Measurements from ENCODE around the gene GHR. TPM values are rescaled to one million over a fixed set of nuclear protein-coding genes. Genes with fewer than 3 reads are reported as not detected.
A peak's percentile ranks its signal among the peaks of the same experiment; 100 is the strongest.

Gene GHR
- polyA plus RNA-seq (2013, experiment 1 of 2): 1.6 TPM
- polyA plus RNA-seq (2013, experiment 2 of 2): 1.7 TPM

- peak within 1 kb of the TSS; percentile 59 for H3K9ac ChIP-seq (ENCODE audit: low read length)
- H4K8ac ChIP-seq (ENCODE audit: low read depth, low read length): no peak within 1 kb of the TSS
- H3K4ac ChIP-seq (ENCODE audit: low read depth, low read length): no peak within 1 kb of the TSS
- peak; percentile 95 for DNase-seq
- H2AK5ac ChIP-seq (ENCODE audit: low read length): no peak within 1 kb of the TSS
- H4K5ac ChIP-seq (ENCODE audit: low read length): no peak within 1 kb of the TSS
- H3K27ac ChIP-seq (ENCODE audit: low read depth, low read length): peak within 1 kb of the TSS; percentile 68
- H3K4me2 ChIP-seq (ENCODE audit: low read length): peak within 1 kb of the TSS; percentile 79
- H3K36me3 ChIP-seq (ENCODE audit: control insufficient read depth, insufficient read depth, low read length): no peaks in the 10 kb centered on the region
- H2BK5ac ChIP-seq (ENCODE audit: low read length): peak within 1 kb of the TSS; percentile 40
- no peak within 1 kb of the TSS for H3K18ac ChIP-seq (ENCODE audit: low read length)
- H3K79me1 ChIP-seq (ENCODE audit: low read length): no peaks in the 10 kb centered on the region
- H2BK120ac ChIP-seq (ENCODE audit: low read depth, low read length): no peak within 1 kb of the TSS
- H3K27me3 ChIP-seq (ENCODE audit: insufficient read depth, low read length, poor library complexity): no peaks in the 10 kb centered on the region
- H3K4me3 ChIP-seq (ENCODE audit: low read length): peak within 1 kb of the TSS; percentile 36
- H3K56ac ChIP-seq (ENCODE audit: low read length): peak within 1 kb of the TSS; percentile 92
- no CpG with 5 or more reads among the region's 60 CpGs for WGBS (ENCODE audit: extremely low coverage, insufficient coverage, low lambda C conversion rate)
- peak within 1 kb of the TSS; percentile 6 for H3K23ac ChIP-seq (ENCODE audit: low read length)
- H3K4me1 ChIP-seq (ENCODE audit: control insufficient read depth, low read depth, low read length): peaks cover 2% of the 10 kb centered on the region
- no peaks in the 10 kb centered on the region for H3K79me2 ChIP-seq (ENCODE audit: control insufficient read depth, insufficient read depth, low read length)
- no peak within 1 kb of the TSS for H2BK15ac ChIP-seq (replicated peaks; ENCODE audit: low read depth)
Observed at GRCh38 chr5:42423285-42424165, at the start of gene GHR. Gene GHR, plus strand, starts transcription at chr5:42423439. Its CDS starts 142,436 bp downstream, at chr5:42565875.

- peak overlapping the region; percentile 56 for H4K8ac ChIP-seq (ENCODE audit: low read depth, low read length)
- no peak overlapping the region for H3K9ac ChIP-seq (ENCODE audit: low read length)
- no peak overlapping the region for H3K56ac ChIP-seq (ENCODE audit: low read length)
- no peaks in the 10 kb centered on the region for H3K79me2 ChIP-seq (ENCODE audit: control insufficient read depth, insufficient read depth, low read length)
- H3K23ac ChIP-seq (ENCODE audit: low read length): no peak overlapping the region
- no peak overlapping the region for H3K18ac ChIP-seq (ENCODE audit: low read length)
- no peak overlapping the region for H3K4me2 ChIP-seq (ENCODE audit: low read length)
- DNase-seq: no peak
- no peak overlapping the region for H4K5ac ChIP-seq (ENCODE audit: low read length)
- no peaks in the 10 kb centered on the region for H3K4me1 ChIP-seq (ENCODE audit: control insufficient read depth, low read depth, low read length)
- no CpG with 5 or more reads among the region's 5 CpGs for WGBS (ENCODE audit: extremely low coverage, insufficient coverage, low lambda C conversion rate)
- H3K27me3 ChIP-seq (ENCODE audit: insufficient read depth, low read length, poor library complexity): no peaks in the 10 kb centered on the region
- peak overlapping the region; percentile 27 for H2BK15ac ChIP-seq (replicated peaks; ENCODE audit: low read depth)
- no peaks in the 10 kb centered on the region for H3K79me1 ChIP-seq (ENCODE audit: low read length)
- H3K4ac ChIP-seq (ENCODE audit: low read depth, low read length): no peak overlapping the region
- H3K27ac ChIP-seq (ENCODE audit: low read depth, low read length): no peak overlapping the region
- H3K4me3 ChIP-seq (ENCODE audit: low read length): no peak overlapping the region
- no peak overlapping the region for H2BK5ac ChIP-seq (ENCODE audit: low read length)
- H2AK5ac ChIP-seq (ENCODE audit: low read length): no peak overlapping the region
- no peaks in the 10 kb centered on the region for H3K36me3 ChIP-seq (ENCODE audit: control insufficient read depth, insufficient read depth, low read length)
- no peak overlapping the region for H2BK120ac ChIP-seq (ENCODE audit: low read depth, low read length)
Observed at GRCh38 chr5:42374679-42375273, 48.5 kb upstream of the GHR start.

GRCh38 chr5:42377496-42377895, 45.7 kb upstream of the GHR start:
- Histone ChIP-seq H3K4me2 (ENCODE audit: low read length) (no peak overlapping the region), H3K23ac (ENCODE audit: low read length) (no peak overlapping the region), H3K79me1 (ENCODE audit: low read length) (no peaks in the 10 kb centered on the region), H4K5ac (ENCODE audit: low read length) (no peak overlapping the region), H3K18ac (ENCODE audit: low read length) (no peak overlapping the region), H2BK15ac (replicated peaks; ENCODE audit: low read depth) (no peak overlapping the region), H2BK5ac (ENCODE audit: low read length) (no peak overlapping the region), H3K4me3 (ENCODE audit: low read length) (no peak overlapping the region), H3K56ac (ENCODE audit: low read length) (no peak overlapping the region), H2AK5ac (ENCODE audit: low read length) (no peak overlapping the region), H2BK120ac (ENCODE audit: low read depth, low read length) (no peak overlapping the region), H3K4ac (ENCODE audit: low read depth, low read length) (no peak overlapping the region), H3K79me2 (ENCODE audit: control insufficient read depth, insufficient read depth, low read length) (no peaks in the 10 kb centered on the region), H3K27ac (ENCODE audit: low read depth, low read length) (no peak overlapping the region), H4K8ac (ENCODE audit: low read depth, low read length) (no peak overlapping the region), H3K9ac (ENCODE audit: low read length) (no peak overlapping the region), H3K27me3 (ENCODE audit: insufficient read depth, low read length, poor library complexity) (no peaks in the 10 kb centered on the region), H3K36me3 (ENCODE audit: control insufficient read depth, insufficient read depth, low read length) (no peaks in the 10 kb centered on the region), H3K4me1 (ENCODE audit: control insufficient read depth, low read depth, low read length) (no peaks in the 10 kb centered on the region)
- WGBS (ENCODE audit: extremely low coverage, insufficient coverage, low lambda C conversion rate): no CpG with 5 or more reads among the region's 1 CpG
- peak; percentile 26 for DNase-seq

GRCh38 chr5:42381973-42382372, 41.3 kb upstream of the GHR start:
- no peak overlapping the region for H3K4ac ChIP-seq (ENCODE audit: low read depth, low read length)
- H3K4me1 ChIP-seq (ENCODE audit: control insufficient read depth, low read depth, low read length): no peaks in the 10 kb centered on the region
- no peak overlapping the region for H3K9ac ChIP-seq (ENCODE audit: low read length)
- no peak for DNase-seq
- no peaks in the 10 kb centered on the region for H3K79me1 ChIP-seq (ENCODE audit: low read length)
- no peaks in the 10 kb centered on the region for H3K79me2 ChIP-seq (ENCODE audit: control insufficient read depth, insufficient read depth, low read length)
- H3K4me3 ChIP-seq (ENCODE audit: low read length): no peak overlapping the region
- H3K27ac ChIP-seq (ENCODE audit: low read depth, low read length): no peak overlapping the region
- no peak overlapping the region for H2BK15ac ChIP-seq (replicated peaks; ENCODE audit: low read depth)
- H4K5ac ChIP-seq (ENCODE audit: low read length): no peak overlapping the region
- no peak overlapping the region for H4K8ac ChIP-seq (ENCODE audit: low read depth, low read length)
- no CpG with 5 or more reads among the region's 2 CpGs for WGBS (ENCODE audit: extremely low coverage, insufficient coverage, low lambda C conversion rate)
- H3K36me3 ChIP-seq (ENCODE audit: control insufficient read depth, insufficient read depth, low read length): no peaks in the 10 kb centered on the region
- no peak overlapping the region for H3K18ac ChIP-seq (ENCODE audit: low read length)
- no peak overlapping the region for H3K56ac ChIP-seq (ENCODE audit: low read length)
- no peak overlapping the region for H2BK5ac ChIP-seq (ENCODE audit: low read length)
- no peak overlapping the region for H3K23ac ChIP-seq (ENCODE audit: low read length)
- no peak overlapping the region for H2AK5ac ChIP-seq (ENCODE audit: low read length)
- H3K27me3 ChIP-seq (ENCODE audit: insufficient read depth, low read length, poor library complexity): no peaks in the 10 kb centered on the region
- H2BK120ac ChIP-seq (ENCODE audit: low read depth, low read length): no peak overlapping the region
- no peak overlapping the region for H3K4me2 ChIP-seq (ENCODE audit: low read length)

- DNase-seq: no peak
- 100% methylated on average over 1 of the region's 2 CpGs for WGBS (ENCODE audit: extremely low coverage, insufficient coverage, low lambda C conversion rate)
- H4K8ac ChIP-seq (ENCODE audit: low read depth, low read length): no peak overlapping the region
Observed at GRCh38 chr5:42387563-42387962, 35.7 kb upstream of the GHR start.

More at GRCh38 chr5:42387563-42387962, 35.7 kb upstream of the GHR start:
- Histone ChIP-seq H3K23ac (ENCODE audit: low read length) (no peak overlapping the region), H3K27me3 (ENCODE audit: insufficient read depth, low read length, poor library complexity) (no peaks in the 10 kb centered on the region), H3K27ac (ENCODE audit: low read depth, low read length) (no peak overlapping the region), H2AK5ac (ENCODE audit: low read length) (no peak overlapping the region), H3K4me2 (ENCODE audit: low read length) (no peak overlapping the region), H3K36me3 (ENCODE audit: control insufficient read depth, insufficient read depth, low read length) (no peaks in the 10 kb centered on the region), H4K5ac (ENCODE audit: low read length) (no peak overlapping the region), H3K56ac (ENCODE audit: low read length) (no peak overlapping the region), H3K4ac (ENCODE audit: low read depth, low read length) (no peak overlapping the region), H2BK120ac (ENCODE audit: low read depth, low read length) (no peak overlapping the region), H2BK5ac (ENCODE audit: low read length) (no peak overlapping the region), H3K79me1 (ENCODE audit: low read length) (no peaks in the 10 kb centered on the region), H3K9ac (ENCODE audit: low read length) (no peak overlapping the region), H3K18ac (ENCODE audit: low read length) (no peak overlapping the region), H3K4me3 (ENCODE audit: low read length) (no peak overlapping the region), H3K4me1 (ENCODE audit: control insufficient read depth, low read depth, low read length) (no peaks in the 10 kb centered on the region), H2BK15ac (replicated peaks; ENCODE audit: low read depth) (no peak overlapping the region), H3K79me2 (ENCODE audit: control insufficient read depth, insufficient read depth, low read length) (no peaks in the 10 kb centered on the region)
